C1 segment of cervical spinal cord (tissue), 14 donors: Measurements from ENCODE around the gene WNT3A.
A peak's percentile ranks its signal among the peaks of the same experiment; 100 is the strongest.

Source experiments
- DNase-seq, 14 donors: peaks; one replicate each; lab custom pipeline; 2025; lab: John Stamatoyannopoulos, UW

The WNT3A gene

GRCh38 chr1:227999056-227999930 is 7.5 kb upstream of the WNT3A start:
- peak in 4 of 14 donors; percentile 5 to 48 (median 24) for DNase-seq

DNA sequence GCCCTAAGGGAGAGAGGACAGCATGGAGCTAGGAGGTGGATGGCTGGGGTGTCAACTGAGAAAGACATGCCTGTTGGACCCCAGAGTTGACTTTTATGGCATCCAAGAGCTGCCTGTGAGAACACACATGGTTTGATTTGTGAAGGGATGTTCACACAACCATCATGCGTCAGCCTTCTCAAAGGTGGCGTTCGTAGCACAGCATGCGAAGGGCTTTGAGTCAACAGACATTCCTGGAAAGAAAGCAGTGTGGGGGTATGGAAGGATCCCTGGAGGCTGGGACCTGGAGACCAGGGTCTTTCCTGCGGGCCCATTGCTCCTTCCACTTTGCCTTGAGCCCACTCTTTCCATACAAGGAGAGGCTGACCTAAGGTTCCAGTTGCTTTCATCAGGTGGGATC is 6.4 kb upstream of the WNT3A start:
- no peak for DNase-seq

GRCh38 chr1:228000836-228001563 is 5.8 kb upstream of the WNT3A start:
- no peak for DNase-seq

DNA sequence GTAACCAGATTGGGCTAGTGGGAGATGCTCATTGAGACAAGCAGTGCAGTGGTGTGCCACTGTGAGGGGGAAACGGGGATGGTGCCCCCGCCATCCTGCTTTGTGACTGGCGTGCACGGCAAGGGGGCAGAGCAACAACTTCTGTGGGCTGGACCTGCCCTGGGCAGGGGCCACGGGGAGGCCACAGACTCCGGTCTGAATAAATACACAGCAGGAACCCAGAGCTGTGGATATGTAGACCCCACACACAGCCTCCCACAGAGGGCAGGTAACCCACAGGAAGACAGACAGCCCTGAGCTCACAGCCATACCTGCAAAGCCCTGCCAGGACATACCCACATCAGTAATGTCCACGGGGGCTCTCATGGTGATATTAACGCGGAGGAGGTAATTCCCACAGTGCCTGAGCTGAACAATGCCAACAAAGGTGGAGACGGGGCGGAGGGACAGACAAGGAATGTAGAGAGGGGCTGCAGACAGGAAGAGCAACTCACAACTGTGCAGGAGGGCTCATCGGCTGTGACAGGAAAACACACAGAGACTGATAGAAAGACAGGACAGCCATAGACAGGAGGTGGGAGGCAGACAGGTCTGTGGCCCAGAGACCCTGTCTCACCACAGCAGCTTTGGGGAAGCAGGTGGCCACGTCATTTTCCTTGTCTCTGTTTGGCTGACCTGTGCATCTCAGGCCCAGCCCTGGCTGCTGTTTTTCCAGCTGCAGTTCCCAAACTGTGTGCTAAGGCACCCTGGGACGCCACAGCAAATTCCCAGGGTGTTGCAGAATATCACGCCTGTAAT is 4.9 kb upstream of the WNT3A start:
- DNase-seq = no peak

DNA sequence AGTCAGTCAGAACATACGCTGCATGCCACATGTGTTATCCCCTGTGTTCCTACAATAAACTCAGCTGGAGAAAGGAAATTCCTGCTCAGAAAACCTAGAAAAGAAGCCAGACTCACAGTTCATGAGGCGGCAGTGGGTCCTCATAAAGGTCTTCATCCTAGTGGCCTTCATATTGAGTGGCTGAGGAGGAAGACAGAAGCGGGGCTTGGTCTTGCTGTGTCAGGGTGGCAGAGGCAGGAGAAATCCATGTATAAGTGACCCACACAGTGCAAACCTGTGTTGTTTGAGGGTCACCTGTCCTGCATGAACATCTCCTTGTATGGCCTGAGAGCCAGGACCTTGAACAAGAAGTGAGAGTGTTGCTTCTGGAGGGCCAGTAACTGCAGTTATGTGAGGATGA is 4.0 kb upstream of the WNT3A start:
- DNase-seq = no peak

GRCh38 chr1:228003461-228004330 is 3.1 kb upstream of the WNT3A start:
- DNase-seq = no peak

DNA sequence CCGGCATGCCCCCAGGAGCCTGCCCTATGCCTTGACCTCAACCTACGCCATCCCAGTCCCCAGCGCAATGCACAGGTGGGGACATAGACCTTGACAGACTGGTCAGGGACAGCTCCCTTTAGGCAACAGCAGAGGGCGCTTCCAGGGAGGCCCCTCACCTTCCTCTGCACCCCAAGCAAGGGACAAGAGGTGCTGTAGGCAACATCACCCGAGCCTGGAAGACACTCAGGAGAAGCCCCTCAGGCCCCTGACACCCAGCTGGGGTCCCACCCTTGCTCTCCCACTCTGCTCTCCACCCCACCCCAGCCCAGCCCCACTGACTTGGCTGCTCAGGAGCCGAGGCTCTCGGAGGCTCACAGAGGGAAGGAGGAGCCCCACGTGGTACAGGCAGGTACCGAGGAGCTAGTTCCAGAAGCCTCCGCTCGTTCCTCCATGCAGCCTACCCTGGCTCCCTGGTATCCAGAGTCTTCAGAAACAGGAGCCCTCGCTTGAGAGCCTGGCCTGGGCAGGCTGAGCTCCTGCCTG is 2.4 kb upstream of the WNT3A start:
- DNase-seq = no peak

- DNase-seq = no peak
These were observed 1.8 kb upstream of the WNT3A start for GRCh38 chr1:228004856-228005462.

GRCh38 chr1:228005511-228006033 is 1.2 kb upstream of the WNT3A start:
- no peak for DNase-seq

GRCh38 chr1:228006034-228006785 is 588 bp upstream of the WNT3A start:
- DNase-seq = no peak

- no peak for DNase-seq
These were observed 427 bp downstream of the WNT3A start for GRCh38 chr1:228007049-228007800.

- DNase-seq = no peak
These were observed 1.1 kb downstream of the WNT3A start for GRCh38 chr1:228007801-228008341.

- no peak for DNase-seq
These were observed 1.8 kb downstream of the WNT3A start for GRCh38 chr1:228008391-228009115.

GRCh38 chr1:228009116-228009827 is 2.5 kb downstream of the WNT3A start:
- DNase-seq = no peak

DNA sequence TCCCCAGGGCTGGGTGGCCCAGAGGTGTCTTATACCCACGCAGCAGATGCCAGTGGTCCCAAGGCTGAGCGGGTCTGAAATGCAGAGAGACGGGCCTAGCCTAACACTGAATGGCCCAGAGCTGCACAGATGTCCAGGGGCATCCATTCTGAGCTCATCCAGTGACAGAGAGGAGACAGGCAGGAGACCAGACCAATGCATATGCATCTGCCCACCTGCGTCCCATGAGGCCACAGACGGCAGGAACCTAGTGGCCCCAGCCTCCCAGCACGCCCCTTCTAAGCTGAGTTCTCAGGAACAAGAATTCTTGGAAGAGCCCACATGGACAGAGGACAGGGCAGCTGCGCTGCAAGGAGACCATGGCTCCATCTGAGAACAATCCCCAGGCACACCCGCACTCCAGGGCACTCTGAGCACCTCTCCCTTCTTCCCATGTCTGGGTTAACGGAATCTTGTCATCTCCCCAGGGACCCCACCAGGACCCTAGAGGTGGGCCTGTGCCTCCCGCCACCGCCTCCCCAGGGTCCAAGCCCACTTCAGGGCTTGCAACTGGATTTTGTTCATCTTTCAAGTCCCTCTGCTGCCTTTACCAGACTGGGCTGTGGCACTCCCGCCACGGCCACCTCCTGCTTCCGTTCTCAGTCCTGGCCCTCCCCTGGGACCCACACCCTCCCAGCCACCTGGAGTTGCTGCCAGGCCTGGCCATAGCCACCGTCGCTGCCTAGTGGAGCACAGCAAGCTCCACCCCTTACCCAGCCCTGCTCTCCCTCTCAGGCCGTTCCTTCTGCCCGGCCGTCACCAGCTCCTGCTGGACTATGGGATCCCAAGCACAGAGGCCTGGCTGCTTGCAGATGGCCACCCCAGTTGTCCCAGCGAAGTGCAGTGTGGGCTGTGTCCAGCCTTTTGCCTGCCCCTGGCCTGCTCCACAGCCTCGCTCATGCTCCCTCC is 3.3 kb downstream of the WNT3A start:
- DNase-seq = no peak

DNA sequence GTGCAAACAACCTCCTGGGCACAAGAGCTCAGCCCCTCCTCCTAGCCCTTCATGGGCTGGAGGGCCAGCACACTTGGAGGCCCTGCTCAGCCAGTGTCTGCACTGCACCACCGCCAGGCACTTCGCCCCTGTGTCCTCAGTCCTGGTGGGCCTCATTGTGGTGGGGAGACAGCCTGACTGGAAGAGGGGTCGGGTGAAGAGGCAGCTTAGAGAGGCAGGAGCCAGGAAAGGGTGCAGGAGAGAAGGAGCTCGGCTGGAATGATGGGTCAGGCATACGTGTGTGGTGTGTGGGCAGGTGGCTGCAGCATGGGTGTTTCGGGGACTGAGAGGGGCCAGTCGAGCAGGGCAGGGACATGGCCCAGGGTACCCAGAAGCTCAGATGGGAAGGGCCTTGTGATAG is 4.1 kb downstream of the WNT3A start:
- no peak for DNase-seq
